ENCODE data around the gene MTAP. TPM values are rescaled to one million over a fixed set of nuclear protein-coding genes. Genes with fewer than 3 reads are reported as not detected.

Gene MTAP
- total and polyA plus RNA-seq, 5 donors from 2014 or later = 8.2 to 22.5 (median 15.0) TPM

- peaks cover 0 to 3% (median 2%) of the 10 kb centered on the region in 7 donors for H3K9me3 Mint-ChIP-seq
- H3K27ac Mint-ChIP-seq = no peak overlapping the region
- Histone ChIP-seq H3K36me3 (ENCODE audit: control insufficient read depth, insufficient read depth, low read length) (peaks cover 21% of the 10 kb centered on the region), H3K4me1 (ENCODE audit: control insufficient read depth, insufficient read depth, low read length, poor library complexity, severe bottlenecking) (peaks cover 4% of the 10 kb centered on the region), H3K4me3 (ENCODE audit: low read depth, low read length) (no peak overlapping the region), H3K27ac (ENCODE audit: insufficient read depth, low read length, poor library complexity, severe bottlenecking) (no peak overlapping the region), H3K9me3 (ENCODE audit: control insufficient read depth in 2 of 2, low read length in 2 of 2) (peaks cover 0 to 5% of the 10 kb centered on the region in 2 experiments), H3K27me3 (ENCODE audit: control insufficient read depth, insufficient read depth, low read length) (no peaks in the 10 kb centered on the region)
- peaks cover 11 to 33% (median 24%) of the 10 kb centered on the region in 4 donors for H3K4me1 Mint-ChIP-seq
- ATAC-seq (ENCODE audit: low read depth in 2 of 2) (no peak), DNase-seq (no peak)
- H3K4me3 Mint-ChIP-seq = no peak overlapping the region
- H3K36me3 Mint-ChIP-seq = peaks cover 62% of the 10 kb centered on the region
- no peaks in the 10 kb centered on the region for H3K27me3 Mint-ChIP-seq
Observed at GRCh38 chr9:21853414-21853813, 51.0 kb downstream of the MTAP start.

- Mint-ChIP-seq H3K4me1 (peaks cover 11 to 33% (median 24%) of the 10 kb centered on the region in 4 donors), H3K36me3 (peaks cover 63% of the 10 kb centered on the region)
Observed at GRCh38 chr9:21854119-21854518, 51.7 kb downstream of the MTAP start.

GRCh38 chr9:21854594-21854993, 52.2 kb downstream of the MTAP start:
- Histone ChIP-seq H3K9me3 (ENCODE audit: control insufficient read depth in 2 of 2, low read length in 2 of 2) (no peaks in the 10 kb centered on the region), H3K27me3 (ENCODE audit: control insufficient read depth, insufficient read depth, low read length) (no peaks in the 10 kb centered on the region), H3K4me1 (ENCODE audit: control insufficient read depth, insufficient read depth, low read length, poor library complexity, severe bottlenecking) (peaks cover 4% of the 10 kb centered on the region), H3K36me3 (ENCODE audit: control insufficient read depth, insufficient read depth, low read length) (peaks cover 33% of the 10 kb centered on the region), H3K27ac (ENCODE audit: insufficient read depth, low read length, poor library complexity, severe bottlenecking) (no peak overlapping the region), H3K4me3 (ENCODE audit: low read depth, low read length) (no peak overlapping the region)
- Mint-ChIP-seq H3K27me3 (no peaks in the 10 kb centered on the region), H3K4me3 (no peak overlapping the region), H3K27ac (no peak overlapping the region), H3K4me1 (peaks cover 11 to 33% (median 24%) of the 10 kb centered on the region in 4 donors), H3K9me3 (peaks cover 0 to 2% (median 0%) of the 10 kb centered on the region in 7 donors), H3K36me3 (peaks cover 63% of the 10 kb centered on the region)
- ATAC-seq (ENCODE audit: low read depth in 2 of 2) = no peak
- DNase-seq = no peak

More at GRCh38 chr9:21854119-21854518, 51.7 kb downstream of the MTAP start:
- H3K36me3 ChIP-seq (ENCODE audit: control insufficient read depth, insufficient read depth, low read length) = peaks cover 28% of the 10 kb centered on the region
- no peak overlapping the region for H3K27ac ChIP-seq (ENCODE audit: insufficient read depth, low read length, poor library complexity, severe bottlenecking)
- H3K27me3 ChIP-seq (ENCODE audit: control insufficient read depth, insufficient read depth, low read length) = no peaks in the 10 kb centered on the region
- Mint-ChIP-seq H3K27ac (no peak overlapping the region), H3K27me3 (no peaks in the 10 kb centered on the region), H3K9me3 (peaks cover 0 to 2% (median 0%) of the 10 kb centered on the region in 7 donors), H3K4me3 (no peak overlapping the region)
- ATAC-seq (ENCODE audit: low read depth in 2 of 2) = no peak
- H3K4me1 ChIP-seq (ENCODE audit: control insufficient read depth, insufficient read depth, low read length, poor library complexity, severe bottlenecking) = peaks cover 4% of the 10 kb centered on the region
- no peaks in the 10 kb centered on the region for H3K9me3 ChIP-seq (ENCODE audit: control insufficient read depth in 2 of 2, low read length in 2 of 2)
- no peak overlapping the region for H3K4me3 ChIP-seq (ENCODE audit: low read depth, low read length)
- no peak for DNase-seq

- peaks cover 72% of the 10 kb centered on the region for H3K36me3 Mint-ChIP-seq
- H3K4me1 Mint-ChIP-seq = peaks cover 11 to 30% (median 20%) of the 10 kb centered on the region in 4 donors
- no peaks in the 10 kb centered on the region for H3K27me3 ChIP-seq (ENCODE audit: control insufficient read depth, insufficient read depth, low read length)
- no peaks in the 10 kb centered on the region for H3K9me3 ChIP-seq (ENCODE audit: control insufficient read depth in 2 of 2, low read length in 2 of 2)
- H3K4me3 Mint-ChIP-seq = no peak overlapping the region
- DNase-seq (peak in 1 of 3 donors; percentile 29), ATAC-seq (ENCODE audit: low read depth in 2 of 2) (no peak)
- peak overlapping the region in 1 of 3 donors; percentile 60 for H3K27ac Mint-ChIP-seq
- no peak overlapping the region for H3K27ac ChIP-seq (ENCODE audit: insufficient read depth, low read length, poor library complexity, severe bottlenecking)
- no peak overlapping the region for H3K4me3 ChIP-seq (ENCODE audit: low read depth, low read length)
- H3K9me3 Mint-ChIP-seq = no peaks in the 10 kb centered on the region
- H3K4me1 ChIP-seq (ENCODE audit: control insufficient read depth, insufficient read depth, low read length, poor library complexity, severe bottlenecking) = peaks cover 4% of the 10 kb centered on the region
- H3K27me3 Mint-ChIP-seq = no peaks in the 10 kb centered on the region
- peaks cover 38% of the 10 kb centered on the region for H3K36me3 ChIP-seq (ENCODE audit: control insufficient read depth, insufficient read depth, low read length)
Observed at GRCh38 chr9:21856301-21857094, 54.1 kb downstream of the MTAP start.

GRCh38 chr9:21862871-21863270, 60.4 kb downstream of the MTAP start:
- Mint-ChIP-seq H3K4me3 (no peak overlapping the region), H3K36me3 (peaks cover 69% of the 10 kb centered on the region), H3K4me1 (peaks cover 0 to 4% (median 0%) of the 10 kb centered on the region in 4 donors), H3K27ac (no peak overlapping the region), H3K27me3 (no peaks in the 10 kb centered on the region), H3K9me3 (peaks cover 0 to 1% (median 0%) of the 10 kb centered on the region in 7 donors)
- no peaks in the 10 kb centered on the region for H3K9me3 ChIP-seq (ENCODE audit: control insufficient read depth in 2 of 2, low read length in 2 of 2)
- peaks cover 40% of the 10 kb centered on the region for H3K36me3 ChIP-seq (ENCODE audit: control insufficient read depth, insufficient read depth, low read length)
- no peaks in the 10 kb centered on the region for H3K4me1 ChIP-seq (ENCODE audit: control insufficient read depth, insufficient read depth, low read length, poor library complexity, severe bottlenecking)
- no peak overlapping the region for H3K4me3 ChIP-seq (ENCODE audit: low read depth, low read length)
- H3K27me3 ChIP-seq (ENCODE audit: control insufficient read depth, insufficient read depth, low read length) = no peaks in the 10 kb centered on the region
- H3K27ac ChIP-seq (ENCODE audit: insufficient read depth, low read length, poor library complexity, severe bottlenecking) = no peak overlapping the region
- ATAC-seq (ENCODE audit: low read depth in 2 of 2) (no peak), DNase-seq (peak in 1 of 3 donors; percentile 25)

- peaks cover 26% of the 10 kb centered on the region for H3K36me3 ChIP-seq (ENCODE audit: control insufficient read depth, insufficient read depth, low read length)
Observed at GRCh38 chr9:21864505-21864904, 62.1 kb downstream of the MTAP start.

GRCh38 chr9:21866302-21866701, 63.9 kb downstream of the MTAP start:
- ATAC-seq (ENCODE audit: low read depth in 2 of 2) = no peak
- Histone ChIP-seq H3K4me3 (ENCODE audit: low read depth, low read length) (no peak overlapping the region), H3K36me3 (ENCODE audit: control insufficient read depth, insufficient read depth, low read length) (peaks cover 20% of the 10 kb centered on the region), H3K9me3 (ENCODE audit: control insufficient read depth in 2 of 2, low read length in 2 of 2) (no peaks in the 10 kb centered on the region), H3K4me1 (ENCODE audit: control insufficient read depth, insufficient read depth, low read length, poor library complexity, severe bottlenecking) (no peaks in the 10 kb centered on the region), H3K27me3 (ENCODE audit: control insufficient read depth, insufficient read depth, low read length) (no peaks in the 10 kb centered on the region), H3K27ac (ENCODE audit: insufficient read depth, low read length, poor library complexity, severe bottlenecking) (no peak overlapping the region)
- no peak for DNase-seq
- Mint-ChIP-seq H3K4me1 (peaks cover 0 to 4% (median 0%) of the 10 kb centered on the region in 4 donors), H3K4me3 (no peak overlapping the region), H3K27ac (no peak overlapping the region), H3K9me3 (peaks cover 0 to 1% (median 0%) of the 10 kb centered on the region in 7 donors), H3K27me3 (no peaks in the 10 kb centered on the region), H3K36me3 (peaks cover 41% of the 10 kb centered on the region)

More at GRCh38 chr9:21864505-21864904, 62.1 kb downstream of the MTAP start:
- Histone ChIP-seq H3K4me3 (ENCODE audit: low read depth, low read length) (no peak overlapping the region), H3K9me3 (ENCODE audit: control insufficient read depth in 2 of 2, low read length in 2 of 2) (no peaks in the 10 kb centered on the region), H3K27ac (ENCODE audit: insufficient read depth, low read length, poor library complexity, severe bottlenecking) (no peak overlapping the region), H3K4me1 (ENCODE audit: control insufficient read depth, insufficient read depth, low read length, poor library complexity, severe bottlenecking) (no peaks in the 10 kb centered on the region), H3K27me3 (ENCODE audit: control insufficient read depth, insufficient read depth, low read length) (no peaks in the 10 kb centered on the region)
- Mint-ChIP-seq H3K27ac (no peak overlapping the region), H3K36me3 (peaks cover 57% of the 10 kb centered on the region), H3K27me3 (no peaks in the 10 kb centered on the region), H3K4me1 (peaks cover 0 to 4% (median 0%) of the 10 kb centered on the region in 4 donors), H3K4me3 (no peak overlapping the region), H3K9me3 (peaks cover 0 to 1% (median 0%) of the 10 kb centered on the region in 7 donors)
- ATAC-seq (ENCODE audit: low read depth in 2 of 2) (no peak), DNase-seq (no peak)
